Stimulated activated CD8-positive, alpha-beta memory T cell treated with anti-CD3 and anti-CD28 coated beads, Interleukin-2, amount 100 ng/mL, for 1 hour (primary cell): ENCODE results near the gene PIP4K2A.
"Not testable (repeated sequence)": the region's sequence is repeated elsewhere in the genome, so short reads cannot be mapped to it uniquely, and the experiment has no call there.

Experiments
- DNase-seq, 2 donors: peaks; one replicate each; pipeline ENCODE4 v3.0.0-alpha.2; 2020; ENCODE audit warnings: low read depth in 2 of 2

The PIP4K2A gene

GRCh38 chr10:22714479-22715289 lies at the start of gene PIP4K2A:
TSS of gene PIP4K2A (minus strand) at chr10:22714578. CDS start at chr10:22714326, 252 bp downstream.
- DNase-seq = peak; percentile 42 to 62

GRCh38 chr10:22761569-22762220 lies 47.3 kb upstream of the PIP4K2A start:
- no peak for DNase-seq

- DNase-seq = no peak
Observed at GRCh38 chr10:22760025-22760424, 45.6 kb upstream of the PIP4K2A start.

- DNase-seq = no peak
Observed at GRCh38 chr10:22758867-22759266, 44.5 kb upstream of the PIP4K2A start.

- DNase-seq = no peak
Observed at GRCh38 chr10:22754296-22754695, 39.9 kb upstream of the PIP4K2A start.

- no peak for DNase-seq
Observed at GRCh38 chr10:22753786-22754185, 39.4 kb upstream of the PIP4K2A start.

- no peak for DNase-seq
Observed at GRCh38 chr10:22752272-22752889, 38.0 kb upstream of the PIP4K2A start.

- no peak for DNase-seq
Observed at GRCh38 chr10:22750131-22750530, 35.8 kb upstream of the PIP4K2A start.

GRCh38 chr10:22744858-22745257 lies 30.5 kb upstream of the PIP4K2A start:
- DNase-seq = not testable (repeated sequence)

- DNase-seq = no peak
Observed at GRCh38 chr10:22742678-22743077, 28.3 kb upstream of the PIP4K2A start.

- DNase-seq = not testable (repeated sequence)
Observed at GRCh38 chr10:22741631-22742030, 27.3 kb upstream of the PIP4K2A start.

GRCh38 chr10:22740180-22740579 lies 25.8 kb upstream of the PIP4K2A start:
- no peak for DNase-seq

- no peak for DNase-seq
Observed at GRCh38 chr10:22737587-22737986, 23.2 kb upstream of the PIP4K2A start.

GRCh38 chr10:22736134-22736533 lies 21.8 kb upstream of the PIP4K2A start:
- no peak for DNase-seq

GRCh38 chr10:22733992-22734391 lies 19.6 kb upstream of the PIP4K2A start:
- no peak for DNase-seq

GRCh38 chr10:22727663-22728062 lies 13.3 kb upstream of the PIP4K2A start:
- DNase-seq = no peak

- no peak for DNase-seq
Observed at GRCh38 chr10:22727112-22727511, 12.7 kb upstream of the PIP4K2A start.

- no peak for DNase-seq
Observed at GRCh38 chr10:22724773-22725172, 10.4 kb upstream of the PIP4K2A start.

GRCh38 chr10:22723783-22724182 lies 9.4 kb upstream of the PIP4K2A start:
- DNase-seq = no peak

- no peak for DNase-seq
Observed at GRCh38 chr10:22723343-22723779, 9.0 kb upstream of the PIP4K2A start.

GRCh38 chr10:22722626-22723169 lies 8.3 kb upstream of the PIP4K2A start:
- DNase-seq = no peak

GRCh38 chr10:22720667-22721066 lies 6.3 kb upstream of the PIP4K2A start:
- DNase-seq = no peak
